ENCODE measurements around the gene AKIP1. TPM values are rescaled to one million over a fixed set of nuclear protein-coding genes. Genes with fewer than 3 reads are reported as not detected.

The AKIP1 gene
- total and polyA plus RNA-seq, 9 of the 15 experiments (the other 6 are each of a cell fraction or from before 2014, with no cell fraction given), result 9.0 to 52.6 (median 36.2) TPM

DNA sequence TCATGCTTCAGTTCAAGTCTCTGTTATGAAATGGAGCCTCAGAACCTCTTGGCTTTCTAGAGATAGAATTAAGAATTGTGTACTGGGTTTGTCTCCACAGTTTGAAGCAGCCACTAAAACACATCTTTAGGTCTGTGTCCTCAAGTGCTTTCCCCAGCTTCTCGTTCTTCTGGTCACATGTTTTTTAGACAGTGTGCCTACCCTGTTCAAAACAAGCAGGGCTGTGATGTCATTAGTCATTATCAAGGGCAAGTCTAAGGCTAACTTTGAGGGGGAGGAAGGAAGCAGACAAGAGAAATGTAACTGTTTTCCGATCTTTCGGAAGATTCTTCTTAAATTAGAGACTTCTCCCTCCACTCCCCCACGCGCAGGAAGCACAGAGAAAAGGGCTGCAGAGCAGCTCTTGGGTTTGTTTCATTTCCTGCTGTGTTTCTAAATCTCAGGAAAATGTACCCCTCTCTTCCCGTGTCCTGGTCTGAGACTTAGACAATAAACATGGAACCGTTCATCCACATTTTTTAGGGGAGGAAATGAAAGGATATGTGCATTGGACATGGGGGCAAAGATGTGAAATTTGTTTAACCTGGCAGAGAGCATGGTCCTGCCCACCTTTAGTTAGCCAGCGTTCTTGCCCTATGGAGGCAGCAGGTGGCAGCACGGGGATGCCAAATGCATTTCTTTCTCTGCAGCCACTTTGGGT, 3.1 kb downstream of the AKIP1 start (continued):
- TF ChIP-seq SIN3A (IDR thresholded peaks at IDR 0.05; ENCODE audit: borderline replicate concordance in 2 of 2, control insufficient read depth in 1 of 2, low read depth in 2 of 2, low read length in 2 of 2) (no peak; a peak in 1 of 4 replicates), ZNF253 (CRISPR knock-in tag; conservative IDR thresholded peaks at IDR 0.05) (no peak), RBM17 (IDR thresholded peaks at IDR 0.05; ENCODE audit: borderline replicate concordance, low read depth, low read length) (no peak), CREM (IDR thresholded peaks at IDR 0.05; ENCODE audit: low read depth) (peak; percentile 86), SP2 (IDR thresholded peaks at IDR 0.05; ENCODE audit: extremely low read depth, low read depth, low read length, poor library complexity, severe bottlenecking) (no peak), ETV5 (CRISPR knock-in tag; IDR thresholded peaks at IDR 0.05; ENCODE audit: low read depth) (no peak), TRIM24 (IDR thresholded peaks at IDR 0.05) (0 out of 4 replicates have a peak, but pooled peaks of 1 of the 2 experiments have one; percentile 8), HNRNPL (IDR thresholded peaks at IDR 0.05; ENCODE audit: low read depth, low read length) (no peak), NELFE (IDR thresholded peaks at IDR 0.05; ENCODE audit: insufficient read depth, insufficient read length) (no peak), KLF10 (CRISPR knock-in tag; IDR thresholded peaks at IDR 0.05) (no peak)
- TF ChIP-seq, protein P1, sequence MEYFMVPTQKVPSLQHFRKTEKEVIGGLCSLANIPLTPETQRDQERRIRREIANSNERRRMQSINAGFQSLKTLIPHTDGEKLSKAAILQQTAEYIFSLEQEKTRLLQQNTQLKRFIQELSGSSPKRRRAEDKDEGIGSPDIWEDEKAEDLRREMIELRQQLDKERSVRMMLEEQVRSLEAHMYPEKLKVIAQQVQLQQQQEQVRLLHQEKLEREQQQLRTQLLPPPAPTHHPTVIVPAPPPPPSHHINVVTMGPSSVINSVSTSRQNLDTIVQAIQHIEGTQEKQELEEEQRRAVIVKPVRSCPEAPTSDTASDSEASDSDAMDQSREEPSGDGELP (CRISPR knock-in tag; IDR thresholded peaks at IDR 0.05; ENCODE audit: borderline replicate concordance), result no peak
- TF ChIP-seq, protein P2, sequence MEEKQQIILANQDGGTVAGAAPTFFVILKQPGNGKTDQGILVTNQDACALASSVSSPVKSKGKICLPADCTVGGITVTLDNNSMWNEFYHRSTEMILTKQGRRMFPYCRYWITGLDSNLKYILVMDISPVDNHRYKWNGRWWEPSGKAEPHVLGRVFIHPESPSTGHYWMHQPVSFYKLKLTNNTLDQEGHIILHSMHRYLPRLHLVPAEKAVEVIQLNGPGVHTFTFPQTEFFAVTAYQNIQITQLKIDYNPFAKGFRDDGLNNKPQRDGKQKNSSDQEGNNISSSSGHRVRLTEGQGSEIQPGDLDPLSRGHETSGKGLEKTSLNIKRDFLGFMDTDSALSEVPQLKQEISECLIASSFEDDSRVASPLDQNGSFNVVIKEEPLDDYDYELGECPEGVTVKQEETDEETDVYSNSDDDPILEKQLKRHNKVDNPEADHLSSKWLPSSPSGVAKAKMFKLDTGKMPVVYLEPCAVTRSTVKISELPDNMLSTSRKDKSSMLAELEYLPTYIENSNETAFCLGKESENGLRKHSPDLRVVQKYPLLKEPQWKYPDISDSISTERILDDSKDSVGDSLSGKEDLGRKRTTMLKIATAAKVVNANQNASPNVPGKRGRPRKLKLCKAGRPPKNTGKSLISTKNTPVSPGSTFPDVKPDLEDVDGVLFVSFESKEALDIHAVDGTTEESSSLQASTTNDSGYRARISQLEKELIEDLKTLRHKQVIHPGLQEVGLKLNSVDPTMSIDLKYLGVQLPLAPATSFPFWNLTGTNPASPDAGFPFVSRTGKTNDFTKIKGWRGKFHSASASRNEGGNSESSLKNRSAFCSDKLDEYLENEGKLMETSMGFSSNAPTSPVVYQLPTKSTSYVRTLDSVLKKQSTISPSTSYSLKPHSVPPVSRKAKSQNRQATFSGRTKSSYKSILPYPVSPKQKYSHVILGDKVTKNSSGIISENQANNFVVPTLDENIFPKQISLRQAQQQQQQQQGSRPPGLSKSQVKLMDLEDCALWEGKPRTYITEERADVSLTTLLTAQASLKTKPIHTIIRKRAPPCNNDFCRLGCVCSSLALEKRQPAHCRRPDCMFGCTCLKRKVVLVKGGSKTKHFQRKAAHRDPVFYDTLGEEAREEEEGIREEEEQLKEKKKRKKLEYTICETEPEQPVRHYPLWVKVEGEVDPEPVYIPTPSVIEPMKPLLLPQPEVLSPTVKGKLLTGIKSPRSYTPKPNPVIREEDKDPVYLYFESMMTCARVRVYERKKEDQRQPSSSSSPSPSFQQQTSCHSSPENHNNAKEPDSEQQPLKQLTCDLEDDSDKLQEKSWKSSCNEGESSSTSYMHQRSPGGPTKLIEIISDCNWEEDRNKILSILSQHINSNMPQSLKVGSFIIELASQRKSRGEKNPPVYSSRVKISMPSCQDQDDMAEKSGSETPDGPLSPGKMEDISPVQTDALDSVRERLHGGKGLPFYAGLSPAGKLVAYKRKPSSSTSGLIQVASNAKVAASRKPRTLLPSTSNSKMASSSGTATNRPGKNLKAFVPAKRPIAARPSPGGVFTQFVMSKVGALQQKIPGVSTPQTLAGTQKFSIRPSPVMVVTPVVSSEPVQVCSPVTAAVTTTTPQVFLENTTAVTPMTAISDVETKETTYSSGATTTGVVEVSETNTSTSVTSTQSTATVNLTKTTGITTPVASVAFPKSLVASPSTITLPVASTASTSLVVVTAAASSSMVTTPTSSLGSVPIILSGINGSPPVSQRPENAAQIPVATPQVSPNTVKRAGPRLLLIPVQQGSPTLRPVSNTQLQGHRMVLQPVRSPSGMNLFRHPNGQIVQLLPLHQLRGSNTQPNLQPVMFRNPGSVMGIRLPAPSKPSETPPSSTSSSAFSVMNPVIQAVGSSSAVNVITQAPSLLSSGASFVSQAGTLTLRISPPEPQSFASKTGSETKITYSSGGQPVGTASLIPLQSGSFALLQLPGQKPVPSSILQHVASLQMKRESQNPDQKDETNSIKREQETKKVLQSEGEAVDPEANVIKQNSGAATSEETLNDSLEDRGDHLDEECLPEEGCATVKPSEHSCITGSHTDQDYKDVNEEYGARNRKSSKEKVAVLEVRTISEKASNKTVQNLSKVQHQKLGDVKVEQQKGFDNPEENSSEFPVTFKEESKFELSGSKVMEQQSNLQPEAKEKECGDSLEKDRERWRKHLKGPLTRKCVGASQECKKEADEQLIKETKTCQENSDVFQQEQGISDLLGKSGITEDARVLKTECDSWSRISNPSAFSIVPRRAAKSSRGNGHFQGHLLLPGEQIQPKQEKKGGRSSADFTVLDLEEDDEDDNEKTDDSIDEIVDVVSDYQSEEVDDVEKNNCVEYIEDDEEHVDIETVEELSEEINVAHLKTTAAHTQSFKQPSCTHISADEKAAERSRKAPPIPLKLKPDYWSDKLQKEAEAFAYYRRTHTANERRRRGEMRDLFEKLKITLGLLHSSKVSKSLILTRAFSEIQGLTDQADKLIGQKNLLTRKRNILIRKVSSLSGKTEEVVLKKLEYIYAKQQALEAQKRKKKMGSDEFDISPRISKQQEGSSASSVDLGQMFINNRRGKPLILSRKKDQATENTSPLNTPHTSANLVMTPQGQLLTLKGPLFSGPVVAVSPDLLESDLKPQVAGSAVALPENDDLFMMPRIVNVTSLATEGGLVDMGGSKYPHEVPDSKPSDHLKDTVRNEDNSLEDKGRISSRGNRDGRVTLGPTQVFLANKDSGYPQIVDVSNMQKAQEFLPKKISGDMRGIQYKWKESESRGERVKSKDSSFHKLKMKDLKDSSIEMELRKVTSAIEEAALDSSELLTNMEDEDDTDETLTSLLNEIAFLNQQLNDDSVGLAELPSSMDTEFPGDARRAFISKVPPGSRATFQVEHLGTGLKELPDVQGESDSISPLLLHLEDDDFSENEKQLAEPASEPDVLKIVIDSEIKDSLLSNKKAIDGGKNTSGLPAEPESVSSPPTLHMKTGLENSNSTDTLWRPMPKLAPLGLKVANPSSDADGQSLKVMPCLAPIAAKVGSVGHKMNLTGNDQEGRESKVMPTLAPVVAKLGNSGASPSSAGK (IDR thresholded peaks at IDR 0.05), result peak; percentile 85
- TF ChIP-seq, protein P3, sequence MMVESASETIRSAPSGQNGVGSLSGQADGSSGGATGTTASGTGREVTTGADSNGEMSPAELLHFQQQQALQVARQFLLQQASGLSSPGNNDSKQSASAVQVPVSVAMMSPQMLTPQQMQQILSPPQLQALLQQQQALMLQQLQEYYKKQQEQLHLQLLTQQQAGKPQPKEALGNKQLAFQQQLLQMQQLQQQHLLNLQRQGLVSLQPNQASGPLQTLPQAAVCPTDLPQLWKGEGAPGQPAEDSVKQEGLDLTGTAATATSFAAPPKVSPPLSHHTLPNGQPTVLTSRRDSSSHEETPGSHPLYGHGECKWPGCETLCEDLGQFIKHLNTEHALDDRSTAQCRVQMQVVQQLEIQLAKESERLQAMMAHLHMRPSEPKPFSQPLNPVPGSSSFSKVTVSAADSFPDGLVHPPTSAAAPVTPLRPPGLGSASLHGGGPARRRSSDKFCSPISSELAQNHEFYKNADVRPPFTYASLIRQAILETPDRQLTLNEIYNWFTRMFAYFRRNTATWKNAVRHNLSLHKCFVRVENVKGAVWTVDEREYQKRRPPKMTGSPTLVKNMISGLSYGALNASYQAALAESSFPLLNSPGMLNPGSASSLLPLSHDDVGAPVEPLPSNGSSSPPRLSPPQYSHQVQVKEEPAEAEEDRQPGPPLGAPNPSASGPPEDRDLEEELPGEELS (CRISPR knock-in tag; IDR thresholded peaks at IDR 0.05; ENCODE audit: borderline replicate concordance), result no peak
